NOMO-1 treated with DMSO at 0.1 percent for 48 hours (cell line): ENCODE results near the gene TMCC3.

Experiments used
- DNase-seq: peaks from one replicate; lab custom pipeline; 2025; ENCODE audit not compliant: unreplicated experiment; lab: John Stamatoyannopoulos, UW

Gene TMCC3

DNA sequence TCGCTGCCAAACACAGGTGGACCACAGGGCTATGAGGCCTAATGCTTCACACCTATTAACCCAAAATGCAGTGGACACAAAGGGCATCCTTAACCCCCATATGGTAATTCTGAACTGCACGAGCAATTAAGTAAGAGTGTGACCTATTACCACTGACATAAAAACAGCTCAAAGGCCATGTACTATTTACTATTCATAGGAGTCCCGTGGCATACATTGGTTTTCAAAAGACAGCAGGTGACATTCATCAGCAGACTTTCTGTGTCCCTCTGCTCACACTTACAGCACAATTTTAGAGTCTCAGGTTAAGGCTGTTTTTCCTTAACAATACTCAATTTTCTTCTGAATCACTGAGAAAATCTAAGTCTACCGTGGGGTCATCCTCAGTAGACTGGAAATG, 23.1 kb upstream of the TMCC3 start:
- DNase-seq = no peak

DNA sequence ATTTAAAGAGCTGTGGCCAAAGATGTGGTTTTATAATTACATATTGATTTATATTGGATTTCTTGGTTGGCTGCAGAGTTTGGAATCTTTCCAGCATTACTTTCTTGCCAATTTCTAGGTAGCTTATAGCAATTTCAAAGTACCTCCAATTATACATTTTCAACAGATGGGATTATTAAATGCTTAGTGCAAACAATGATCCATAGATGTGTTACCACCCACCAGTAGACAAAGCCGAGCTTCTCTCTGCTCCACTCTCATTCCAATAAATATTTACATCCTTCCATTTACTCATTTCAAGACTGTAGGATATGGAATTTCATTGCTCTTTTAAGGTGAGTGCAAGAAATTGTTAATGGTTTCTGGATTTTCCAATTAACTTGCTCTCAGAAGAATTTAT, 21.6 kb upstream of the TMCC3 start:
- no peak for DNase-seq

DNA sequence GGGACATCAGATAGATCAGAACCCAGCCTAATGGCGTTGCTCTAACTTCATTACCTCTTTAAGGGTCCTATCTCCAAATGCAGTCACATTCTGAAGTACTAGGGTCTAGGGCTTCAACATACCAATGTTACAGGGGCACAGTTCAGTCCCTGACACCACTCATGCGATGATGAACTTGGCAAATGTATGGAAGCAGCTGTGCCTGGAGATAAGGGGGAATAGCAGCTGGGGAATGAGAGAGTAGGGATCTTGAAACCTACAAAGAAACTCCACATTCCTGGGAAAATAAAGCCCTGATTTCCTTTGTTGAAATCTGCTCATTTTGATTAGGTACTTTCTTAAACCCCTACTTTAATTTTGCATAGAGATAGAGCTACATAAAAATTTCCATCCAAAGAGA, 20.5 kb upstream of the TMCC3 start:
- no peak for DNase-seq

DNA sequence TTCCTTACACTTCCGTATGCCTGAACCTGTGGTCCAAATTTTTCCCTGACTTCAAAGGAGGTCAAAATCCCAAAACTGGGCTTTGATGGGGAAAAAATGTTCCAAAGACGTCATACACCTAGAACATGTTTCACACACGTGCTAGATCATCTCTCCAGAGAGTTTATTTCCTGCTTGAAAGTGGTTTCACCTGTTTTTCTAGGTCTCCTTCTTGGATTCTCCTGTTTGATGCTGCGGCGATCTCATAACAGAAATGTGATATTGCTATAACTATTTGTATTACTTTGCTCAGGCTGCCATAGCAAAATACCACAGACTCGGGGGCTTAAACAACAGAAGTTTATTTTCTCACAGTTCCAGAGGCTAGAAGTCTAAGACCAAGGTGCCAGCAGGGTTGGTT, 19.7 kb upstream of the TMCC3 start:
- DNase-seq = no peak

DNA sequence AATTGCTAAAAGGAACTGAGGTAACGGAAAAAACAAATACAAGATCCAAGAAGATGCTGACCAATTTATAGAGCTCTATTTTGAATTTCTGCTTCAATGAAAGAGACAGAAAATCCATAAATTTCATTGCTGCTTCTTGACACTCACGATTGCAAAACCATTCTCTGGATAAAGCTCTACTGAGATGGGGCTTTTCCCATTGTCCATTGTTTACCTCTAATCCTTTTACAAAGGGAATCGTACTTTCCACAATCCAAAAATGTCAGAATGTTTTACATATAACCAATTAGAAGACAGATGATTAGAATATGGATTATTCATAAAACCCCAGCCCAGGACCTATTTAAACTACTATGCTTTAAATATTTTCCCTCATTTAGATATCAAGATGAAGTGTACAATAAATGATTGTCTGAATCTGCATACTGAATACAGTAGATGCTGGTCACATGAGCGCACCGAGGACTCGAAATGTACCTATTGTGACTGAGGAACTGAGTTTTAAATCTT, 16.7 kb upstream of the TMCC3 start:
- no peak for DNase-seq

DNA sequence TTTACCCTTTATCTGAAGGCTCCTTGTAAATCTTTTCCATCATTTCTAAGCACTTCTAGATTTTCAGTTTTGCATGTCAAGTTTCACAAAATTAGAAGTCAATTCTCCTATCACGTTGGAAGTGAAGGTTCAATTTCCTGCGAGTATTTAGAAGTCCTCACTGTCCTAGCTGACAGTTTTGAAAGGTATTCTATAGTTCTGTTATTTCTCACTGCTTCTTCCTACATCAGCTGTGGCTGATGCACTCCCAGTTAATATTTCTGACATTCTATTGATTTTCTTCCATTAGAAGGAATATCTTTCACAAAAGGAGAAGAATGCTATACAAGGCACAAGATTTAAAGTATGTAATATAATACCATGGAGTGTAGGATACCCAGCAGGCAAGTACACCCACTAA, 15.8 kb upstream of the TMCC3 start:
- DNase-seq = no peak

DNA sequence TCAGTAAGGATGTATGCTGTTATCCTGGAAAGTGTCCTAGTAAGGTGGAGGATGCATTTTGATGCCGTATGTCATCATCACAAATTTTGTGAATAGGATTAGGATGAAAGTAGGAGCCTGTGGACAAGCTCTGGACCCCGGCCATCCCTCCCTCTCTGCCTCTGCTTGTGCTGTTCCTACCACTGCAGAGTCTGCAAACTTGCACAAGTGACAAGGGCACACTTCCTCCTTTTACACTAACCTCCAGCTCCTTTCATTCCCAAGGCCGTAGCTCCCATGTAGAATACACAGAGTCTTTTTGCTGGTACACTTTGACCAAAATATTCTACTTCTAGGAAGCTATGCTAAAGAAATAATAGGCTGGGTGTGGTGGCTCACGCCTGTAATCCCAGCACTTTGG, 13.3 kb upstream of the TMCC3 start:
- peak; percentile 28 for DNase-seq

DNA sequence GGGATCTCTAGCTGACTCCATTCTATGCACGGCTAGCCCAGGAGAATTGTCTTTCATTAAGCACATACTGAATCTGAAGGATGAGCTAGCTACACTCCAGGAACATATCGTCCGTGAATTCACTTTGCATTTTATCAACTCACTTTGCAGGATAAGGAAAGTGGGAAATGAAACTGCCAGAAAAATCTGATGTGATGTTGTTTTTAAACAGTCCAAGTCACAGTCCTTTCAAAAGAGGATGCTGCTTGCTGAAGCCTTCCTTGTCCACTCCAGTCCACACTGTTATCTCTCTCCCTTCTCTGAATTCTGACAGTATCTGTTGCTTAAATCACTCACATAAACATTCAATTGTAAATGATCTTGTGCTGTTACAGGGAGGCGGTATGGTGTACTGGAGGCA, 12.7 kb upstream of the TMCC3 start:
- DNase-seq = peak; percentile 19

DNA sequence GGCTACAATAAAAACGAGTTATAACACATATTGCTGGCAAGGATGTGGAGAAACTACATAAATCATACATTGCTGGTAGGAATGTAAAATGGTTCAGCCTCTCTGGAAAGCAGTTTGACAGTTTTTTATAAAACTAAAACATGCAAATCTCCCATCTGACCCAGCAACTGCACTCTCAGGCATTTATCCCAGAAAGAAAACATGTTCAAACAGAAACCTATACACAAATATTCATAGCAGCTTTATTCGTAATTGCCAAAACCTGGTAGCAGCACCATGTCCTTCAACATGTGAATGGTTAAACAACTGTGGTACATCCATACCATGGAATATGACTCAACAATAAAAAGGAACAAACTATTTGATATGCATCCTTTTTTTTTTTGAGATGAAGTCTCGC, 10.1 kb upstream of the TMCC3 start:
- DNase-seq = no peak

DNA sequence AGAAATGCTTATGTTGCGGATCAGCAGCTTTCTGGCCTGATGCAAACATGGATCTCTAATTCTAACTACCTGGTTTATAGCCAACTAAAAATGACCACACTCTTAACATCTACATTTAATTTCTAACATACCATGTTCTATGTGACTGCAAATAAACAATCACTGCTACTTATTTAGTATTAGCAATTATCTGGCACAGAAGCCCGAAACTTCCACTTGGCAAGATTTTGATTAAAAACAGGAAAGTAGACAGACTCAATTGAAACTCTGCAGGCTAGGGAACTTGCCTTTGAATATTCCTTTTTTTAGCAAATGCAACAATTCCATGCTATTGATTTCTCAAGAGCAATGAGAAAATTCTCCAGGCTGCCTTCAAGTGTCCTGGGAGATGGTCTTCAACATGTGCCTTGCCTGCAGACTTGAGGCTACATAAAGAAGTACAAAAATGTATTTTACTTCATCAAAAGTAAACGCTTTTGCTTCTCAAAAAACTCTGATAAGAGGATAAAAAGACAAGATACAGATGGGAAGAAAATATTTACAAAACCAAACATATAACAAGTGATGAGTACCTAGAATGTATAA, 9.1 kb upstream of the TMCC3 start:
- no peak for DNase-seq

DNA sequence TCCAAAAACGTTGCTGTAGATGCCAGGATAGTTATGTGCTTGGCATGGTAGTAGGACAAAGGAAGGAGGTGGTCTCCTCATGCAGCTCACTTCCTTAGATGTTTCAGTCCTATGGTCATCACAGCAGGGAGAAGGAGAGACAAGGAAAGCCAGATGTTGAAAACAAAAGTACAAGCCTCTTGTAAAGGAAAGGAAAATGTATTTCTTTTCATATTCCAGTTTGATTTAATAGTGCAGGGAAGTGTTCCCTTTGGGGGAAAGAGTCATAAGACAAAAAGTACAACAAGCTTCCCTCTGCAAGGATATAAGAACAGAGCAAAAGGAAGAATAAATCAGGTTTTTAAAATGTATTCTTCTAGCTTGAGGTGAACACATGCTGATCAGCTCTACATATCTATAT, 8.6 kb upstream of the TMCC3 start:
- DNase-seq = no peak

DNA sequence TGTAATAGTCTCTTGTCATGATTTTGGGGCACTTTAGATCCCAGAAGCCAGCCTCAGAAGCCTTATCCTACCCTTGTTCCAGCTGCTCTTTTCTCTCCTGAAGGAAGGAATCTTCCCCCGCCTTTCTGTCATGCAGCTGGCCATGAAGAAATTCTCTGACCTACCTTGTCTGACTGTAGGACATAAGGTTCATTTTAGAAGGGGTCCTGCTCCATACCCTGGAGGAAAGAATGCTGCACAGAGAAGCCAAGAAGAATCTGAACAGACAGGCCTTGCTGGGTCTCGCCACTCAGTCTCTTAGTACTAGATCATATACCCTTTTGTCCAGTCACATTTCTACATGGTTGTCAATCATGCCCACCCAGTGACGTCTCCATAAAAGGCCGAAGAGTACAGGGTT, 6.2 kb upstream of the TMCC3 start:
- no peak for DNase-seq

DNA sequence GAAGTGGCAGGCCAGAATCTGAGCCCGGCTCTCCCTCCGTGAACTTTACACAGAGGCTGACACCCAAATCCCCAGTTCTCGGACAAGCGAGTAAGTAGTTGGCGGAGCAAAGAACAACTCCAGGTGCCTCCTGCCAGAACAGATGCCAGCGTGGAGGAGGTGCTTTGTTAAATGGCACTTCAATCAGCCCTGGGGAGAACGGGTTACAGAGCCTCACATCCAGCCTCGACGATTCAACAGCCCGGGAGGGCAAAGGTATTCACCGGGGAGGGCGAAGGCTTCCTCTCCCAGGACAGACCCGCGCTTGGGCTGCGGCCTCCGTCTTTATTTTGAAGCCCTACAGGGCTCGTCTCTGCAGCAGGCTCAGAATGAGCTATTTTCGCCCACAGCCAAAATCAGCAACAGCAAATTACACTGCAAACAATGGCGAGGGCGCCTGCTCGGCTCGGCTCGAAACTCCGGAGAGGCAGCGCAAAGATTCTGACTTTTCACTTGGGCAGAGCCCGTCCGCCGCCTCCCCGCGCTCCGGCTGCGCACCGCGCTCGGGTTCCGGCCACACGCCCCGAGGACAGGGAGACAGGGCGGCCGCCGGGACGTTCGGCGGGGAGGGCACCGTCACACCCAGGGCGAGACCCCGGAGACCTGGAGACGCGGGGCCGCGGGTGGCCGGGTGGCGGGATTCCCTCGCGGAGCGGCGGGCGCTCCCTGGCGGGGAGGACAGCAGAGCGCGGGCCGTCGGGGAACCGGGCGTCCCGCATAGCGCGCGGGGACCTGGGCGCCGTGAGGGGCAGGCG, 811 bp downstream of the TMCC3 start:
- peak; percentile 17 for DNase-seq

DNA sequence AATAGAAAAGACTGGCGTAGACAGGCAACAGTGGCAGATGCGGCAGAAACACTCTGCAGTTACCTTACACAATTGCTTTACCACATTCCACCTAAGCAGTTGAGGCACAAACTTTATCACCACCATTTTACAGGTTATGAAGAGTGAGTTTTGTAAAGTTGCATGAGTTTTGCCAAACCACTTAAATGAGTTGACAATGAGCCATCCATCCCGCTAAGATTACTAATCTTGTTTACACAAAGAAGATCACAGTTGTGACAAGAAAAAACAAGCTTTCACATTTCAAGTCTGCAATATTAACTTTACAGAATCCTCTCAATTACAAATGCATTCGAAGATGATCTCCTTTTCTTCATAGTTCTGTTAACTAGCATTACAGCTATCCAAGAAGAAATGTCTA, 1.8 kb downstream of the TMCC3 start:
- no peak for DNase-seq

DNA sequence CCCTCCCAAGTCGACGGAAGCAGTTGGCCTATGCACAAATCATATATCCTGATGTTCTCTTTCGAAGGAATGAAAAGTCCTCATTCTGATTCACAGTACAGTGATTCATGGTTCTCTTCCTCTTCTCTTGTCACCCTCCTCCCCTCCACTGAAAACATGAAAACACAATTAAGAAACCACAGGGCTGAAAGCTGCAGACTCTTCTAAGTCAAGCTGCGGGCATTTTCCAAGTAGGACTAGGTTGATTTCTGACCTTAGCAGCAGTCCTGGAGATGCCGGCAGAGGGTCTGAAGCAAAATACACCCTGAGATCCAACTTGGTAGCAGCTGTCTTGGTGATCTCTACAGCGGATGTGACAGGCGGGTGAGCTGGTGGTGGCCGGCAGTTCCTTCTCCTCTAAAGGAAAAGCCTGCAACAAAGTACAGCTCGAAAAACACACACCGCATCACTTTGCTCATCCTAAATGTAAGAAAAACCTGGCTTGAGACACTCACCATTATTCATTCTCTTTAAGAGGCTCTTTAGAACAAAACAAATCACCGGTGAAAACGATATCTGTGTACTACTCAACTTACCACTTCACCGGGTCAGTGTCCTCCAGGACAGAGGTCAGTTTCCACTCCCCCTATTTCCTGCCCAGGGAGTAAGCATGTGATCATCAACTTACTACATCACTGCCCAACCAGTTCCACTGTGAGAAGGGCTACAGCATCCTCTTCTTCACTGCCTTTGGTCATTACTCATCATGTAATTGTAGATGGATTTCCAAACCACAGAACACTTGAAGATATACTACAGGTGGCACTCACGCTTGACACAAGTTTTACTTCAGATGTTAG, 6.0 kb downstream of the TMCC3 start:
- peak; percentile 76 for DNase-seq

DNA sequence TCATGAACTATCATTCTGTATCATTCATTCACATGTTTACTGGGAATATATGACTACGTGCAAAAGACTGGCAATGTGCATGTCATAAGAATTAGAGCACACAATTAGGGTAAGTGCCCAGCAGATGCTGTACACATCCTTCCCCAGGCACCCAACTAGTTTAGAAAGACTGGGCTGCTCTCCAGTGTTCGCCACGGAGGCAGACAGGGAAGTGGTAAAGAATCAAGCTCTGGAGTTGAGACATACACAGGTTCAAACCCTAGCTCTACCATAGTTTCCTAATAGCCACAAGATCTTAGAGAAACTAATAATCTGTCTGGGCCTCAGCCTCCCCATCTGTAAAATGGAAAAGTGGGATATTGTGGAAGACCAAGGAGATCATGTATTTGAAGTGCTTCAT, 6.8 kb downstream of the TMCC3 start:
- peak; percentile 39 for DNase-seq

DNA sequence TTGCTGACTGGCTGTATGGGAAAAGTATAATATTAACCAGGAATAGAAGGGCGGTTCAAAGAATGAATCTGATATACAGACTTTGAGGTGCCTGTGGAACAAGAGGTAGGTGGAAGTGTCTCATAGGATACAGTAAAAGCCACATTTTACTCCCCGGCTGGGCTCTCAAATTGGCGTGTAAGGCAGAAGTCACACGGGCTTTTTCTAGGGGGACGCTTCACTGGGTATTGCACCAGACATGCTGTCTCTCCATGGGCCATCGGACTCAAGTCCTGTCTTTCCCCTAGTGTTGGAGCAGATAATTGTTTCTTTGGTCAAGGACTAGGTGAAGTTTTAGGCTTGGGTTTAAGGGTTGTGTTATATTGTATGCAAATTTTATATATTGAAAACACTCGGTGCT, 9.1 kb downstream of the TMCC3 start:
- no peak for DNase-seq

DNA sequence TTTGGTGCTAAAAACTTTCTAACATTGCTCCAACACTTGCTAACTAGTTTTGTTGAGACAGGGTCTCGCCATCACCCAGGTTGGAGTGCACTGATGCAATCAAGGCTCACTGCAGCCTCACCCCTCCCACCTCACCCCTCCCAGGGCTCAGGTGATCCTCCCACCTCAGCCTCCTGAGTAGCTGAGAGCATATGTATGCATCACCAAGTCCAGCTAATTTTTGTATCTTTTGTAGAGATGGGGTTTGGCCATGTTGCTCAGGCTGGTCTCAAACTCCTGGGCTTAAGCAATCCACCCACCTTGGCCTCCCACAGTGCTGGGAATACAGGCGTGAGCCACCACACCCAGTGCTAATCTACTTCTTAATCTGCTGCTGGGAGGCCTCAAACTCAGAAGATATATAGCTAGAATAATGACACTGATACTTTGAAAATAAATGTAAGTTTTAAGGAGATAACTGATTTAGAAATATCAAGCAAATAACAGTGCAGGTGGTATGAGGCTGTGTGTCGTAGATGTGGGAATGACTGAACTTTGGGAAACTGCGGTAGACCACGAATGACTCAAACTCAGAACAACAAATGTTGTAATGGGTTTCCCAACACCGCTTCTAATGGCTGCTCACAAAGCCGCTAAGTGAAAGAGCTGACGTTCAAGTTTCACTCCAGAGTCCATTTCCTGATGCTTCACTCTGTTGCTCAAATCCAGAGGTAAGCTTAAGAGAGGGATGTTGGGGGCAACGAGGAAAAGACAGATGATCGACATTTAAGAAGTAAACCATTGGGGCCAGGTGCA, 10.0 kb downstream of the TMCC3 start:
- DNase-seq = peak; percentile 90

DNA sequence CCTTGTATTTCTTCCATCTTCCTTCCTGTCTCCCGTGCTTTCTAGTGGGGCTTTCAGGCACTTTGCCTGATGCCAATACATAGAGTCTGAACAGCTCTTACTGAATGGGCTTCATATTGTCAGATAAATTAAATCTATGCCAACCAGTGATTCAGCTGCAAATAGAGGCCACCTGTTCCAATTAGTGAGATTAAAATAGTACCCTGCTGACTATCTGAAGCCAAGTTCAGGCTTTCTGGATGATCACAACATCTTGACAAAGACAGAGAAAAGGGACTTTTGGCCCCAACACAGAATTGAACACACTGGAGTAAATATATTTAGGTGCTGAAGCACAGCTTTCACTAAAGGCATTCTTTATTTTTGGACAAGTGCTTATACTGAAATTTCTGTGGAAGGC, 11.8 kb downstream of the TMCC3 start:
- DNase-seq = no peak

DNA sequence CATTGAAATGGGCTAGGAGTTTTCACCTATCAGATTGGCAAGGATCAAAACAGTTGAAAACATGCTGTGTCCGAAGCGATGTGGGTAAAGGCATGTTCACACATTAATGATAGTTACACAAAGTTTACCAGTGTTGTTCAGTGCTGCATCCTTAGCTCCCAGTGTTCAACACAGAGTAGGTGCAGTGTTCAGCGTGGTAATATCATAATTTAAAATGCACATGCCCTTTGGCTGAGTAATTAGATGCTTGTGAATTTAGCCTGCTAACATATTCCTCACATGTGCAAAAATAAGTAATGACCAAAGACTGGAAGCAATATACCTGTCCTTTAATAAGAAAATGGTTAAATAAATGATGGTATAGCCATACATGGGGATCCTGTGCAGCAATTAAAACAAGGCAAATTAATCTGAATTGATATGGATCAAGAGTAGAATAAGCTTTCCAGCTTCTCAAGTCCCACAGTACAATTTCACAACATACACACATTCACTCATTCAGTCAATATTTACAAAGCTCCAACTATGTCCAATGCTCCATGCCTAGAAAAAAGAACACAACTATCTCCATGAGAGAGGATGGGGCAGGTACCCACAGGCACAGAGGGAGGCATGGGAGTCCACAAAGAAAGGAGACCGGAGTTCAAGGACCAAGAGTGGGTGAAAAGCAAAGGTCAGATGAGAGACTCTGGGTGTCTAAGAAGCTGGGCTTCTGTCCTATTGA, 12.8 kb downstream of the TMCC3 start:
- DNase-seq = no peak
